Activated CD4-positive, alpha-beta T cell treated with anti-CD3 and anti-CD28 coated beads, Interleukin-2, Interleukin-4, amounts not matched to agents 100 ng/mL and 50 ng/mL, durations not matched to agents 16 hours and 8 hours (primary cell): Measurements from ENCODE around the gene HLX.

ENCODE experiments used
- DNase-seq: peaks from one replicate; pipeline ENCODE4 v3.0.0-alpha.2; 2020; ENCODE audit warnings: low spot score

The HLX gene

DNA sequence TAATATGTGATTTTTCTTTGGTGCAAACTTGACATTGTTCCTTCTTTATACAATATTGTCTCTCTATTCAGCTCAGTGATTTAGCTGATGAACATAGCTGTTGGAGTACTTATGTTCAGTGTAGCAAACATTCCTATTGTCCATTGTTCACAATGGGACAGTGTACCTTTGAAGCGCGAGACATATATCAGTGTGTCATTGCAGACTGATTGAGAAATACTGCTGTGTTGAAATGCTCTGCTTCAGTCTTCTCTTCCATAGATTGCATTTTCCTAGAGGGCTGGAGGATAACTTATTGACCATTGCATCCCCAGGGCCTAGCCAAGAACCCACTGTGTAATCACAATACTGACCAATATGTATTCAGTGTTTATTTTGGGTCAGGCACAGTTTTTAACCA, 46.5 kb downstream of the HLX start:
- DNase-seq: no peak

DNA sequence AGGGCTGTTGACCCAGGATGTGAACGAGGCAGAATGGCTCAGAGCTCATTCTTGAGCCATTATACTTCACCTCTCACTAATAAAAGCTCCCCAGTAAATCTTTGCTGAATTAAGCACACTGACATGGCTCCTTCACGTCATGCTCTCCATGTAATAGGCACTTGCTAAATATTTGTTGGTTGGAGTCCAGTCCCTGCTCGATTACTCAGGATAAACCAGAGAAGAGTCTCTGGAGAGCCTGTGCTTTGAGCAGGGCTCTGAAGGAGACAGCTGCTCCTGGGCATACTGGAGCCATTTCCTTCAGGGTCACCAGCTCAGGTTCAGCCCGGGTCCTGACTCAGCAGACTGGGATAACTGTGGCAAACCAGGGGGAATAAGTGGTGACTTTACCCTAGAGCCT, 46.9 kb downstream of the HLX start:
- no peak for DNase-seq

DNA sequence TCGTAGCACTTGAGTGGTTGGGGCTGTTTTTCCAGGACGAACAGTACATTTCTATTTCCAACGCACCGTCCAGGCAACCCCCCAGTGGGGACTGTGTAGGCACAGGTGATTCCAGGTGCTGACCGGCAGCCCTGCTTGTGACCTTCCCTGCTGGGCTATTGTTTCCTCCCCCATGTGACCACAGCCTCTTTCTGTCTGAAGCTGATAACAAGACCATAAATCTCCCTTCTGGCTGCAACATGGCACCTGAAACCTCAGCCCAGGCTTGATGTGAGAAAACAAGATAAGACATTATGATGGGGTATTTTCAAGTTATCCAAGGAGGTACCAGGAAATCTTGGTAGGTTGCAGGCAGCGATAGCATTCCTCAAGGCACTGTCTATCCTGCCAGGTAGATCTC, 48.2 kb downstream of the HLX start:
- DNase-seq: no peak

DNA sequence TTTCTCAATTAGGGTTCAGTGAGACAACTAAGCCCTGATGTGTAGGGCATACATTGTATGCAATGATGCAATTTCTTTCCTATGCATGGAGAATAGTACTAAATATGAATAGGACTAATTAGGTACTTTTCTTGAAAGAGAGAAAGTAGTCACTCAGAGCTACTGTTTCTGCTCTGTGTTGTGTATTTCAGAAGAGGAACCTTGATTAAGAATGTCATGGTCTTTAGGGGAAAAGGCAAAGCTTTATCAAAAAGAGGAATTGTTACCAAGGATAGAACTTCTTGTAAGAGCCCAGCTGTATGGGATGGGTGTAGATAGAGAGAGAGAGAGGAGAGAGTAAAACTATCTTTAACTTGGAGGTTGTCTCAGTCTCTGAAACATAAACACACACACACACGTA, 49.1 kb downstream of the HLX start:
- DNase-seq: no peak

DNA sequence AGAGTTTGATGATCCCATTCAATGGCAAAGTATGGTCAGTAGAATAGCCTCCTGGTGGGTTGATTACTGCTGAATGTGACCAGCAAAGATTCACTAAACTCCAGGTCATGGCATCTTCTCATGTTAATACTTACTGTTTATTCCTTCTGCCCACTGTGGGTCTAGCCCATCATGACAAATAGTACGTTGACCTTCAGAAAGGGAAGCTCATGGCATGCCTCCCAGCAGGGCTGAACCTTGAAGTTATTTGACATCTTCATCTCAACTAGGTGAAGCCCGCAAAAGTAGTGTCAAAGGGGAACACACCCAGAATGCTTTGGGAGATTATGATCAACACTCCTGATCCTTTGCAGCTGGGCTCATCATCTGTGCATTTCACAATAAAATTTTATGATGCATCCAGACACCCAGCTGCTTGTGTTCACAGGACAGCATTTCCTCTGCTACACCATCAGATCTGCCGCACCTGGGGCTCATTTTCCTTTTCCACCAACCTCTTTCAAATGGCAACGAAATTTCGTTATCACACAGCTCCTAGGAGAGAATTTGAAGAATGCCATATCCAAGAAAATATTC, 49.6 kb downstream of the HLX start:
- no peak for DNase-seq

DNA sequence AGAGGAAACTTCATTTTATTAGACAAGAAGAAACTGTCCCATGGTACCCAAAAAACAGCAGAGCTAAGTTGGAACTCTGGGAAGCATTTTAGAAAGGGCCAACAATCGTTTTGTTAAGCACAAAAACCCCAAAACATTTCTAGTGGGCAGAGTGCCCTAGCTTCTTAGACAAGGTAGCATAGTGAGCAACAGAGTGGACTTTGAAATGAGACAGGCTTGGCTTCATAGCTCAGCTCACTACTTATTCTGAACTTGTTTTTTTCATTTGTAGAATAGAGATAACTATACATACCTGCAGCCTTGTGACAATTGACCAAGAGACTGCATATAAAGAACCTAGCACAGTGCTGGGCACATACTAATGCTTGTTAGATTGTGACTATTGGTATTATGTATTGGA, 50.1 kb downstream of the HLX start:
- no peak for DNase-seq
